HG03575 (cell line): ENCODE data around the gene DSTYK.

Experiments
- ATAC-seq: cut with Tn5 transposase; IDR thresholded peaks from one replicate; pipeline ENCODE4 v1.9.1; 2021; ENCODE audit not compliant: unreplicated experiment, insufficient number of reproducible peaks, low FRiP score; ENCODE audit errors: extremely low read depth

The DSTYK gene

GRCh38 chr1:205211169-205211838, at the start of gene DSTYK:
DSTYK (minus strand) TSS chr1:205211702; CDS start chr1:205211535, 167 bp downstream.
- no peak for ATAC-seq

- no peak for ATAC-seq
Measured at GRCh38 chr1:205259998-205260397, 48.5 kb upstream of the DSTYK start.

- no peak for ATAC-seq
Measured at GRCh38 chr1:205259324-205259832, 47.9 kb upstream of the DSTYK start.

- ATAC-seq = no peak
Measured at GRCh38 chr1:205258719-205259118, 47.2 kb upstream of the DSTYK start.

- ATAC-seq = no peak
Measured at GRCh38 chr1:205258261-205258691, 46.8 kb upstream of the DSTYK start.

- no peak for ATAC-seq
Measured at GRCh38 chr1:205257735-205258134, 46.2 kb upstream of the DSTYK start.

GRCh38 chr1:205256951-205257625, 45.6 kb upstream of the DSTYK start:
- ATAC-seq = no peak

GRCh38 chr1:205255941-205256780, 44.7 kb upstream of the DSTYK start:
- no peak for ATAC-seq

- no peak for ATAC-seq
Measured at GRCh38 chr1:205251576-205251975, 40.1 kb upstream of the DSTYK start.

GRCh38 chr1:205250699-205251098, 39.2 kb upstream of the DSTYK start:
- ATAC-seq = no peak

- ATAC-seq = no peak
Measured at GRCh38 chr1:205249651-205250050, 38.1 kb upstream of the DSTYK start.

- no peak for ATAC-seq
Measured at GRCh38 chr1:205248793-205249601, 37.5 kb upstream of the DSTYK start.

- no peak for ATAC-seq
Measured at GRCh38 chr1:205247130-205247921, 35.8 kb upstream of the DSTYK start.

GRCh38 chr1:205246351-205247119, 35.0 kb upstream of the DSTYK start:
- ATAC-seq = no peak

- ATAC-seq = no peak
Measured at GRCh38 chr1:205245096-205245495, 33.6 kb upstream of the DSTYK start.

GRCh38 chr1:205244384-205244783, 32.9 kb upstream of the DSTYK start:
- no peak for ATAC-seq
